Natural killer cell (primary cell): Measurements from ENCODE around the gene ERFE. TPM values are rescaled to one million over a fixed set of nuclear protein-coding genes. Genes with fewer than 3 reads are reported as not detected.

Experiments
- ATAC-seq, 3 donors: fragments of 150-1000 bp in 2 of 3; fragments of 200-7000 bp in 1 of 3; cut with Tn5 transposase; 1 replicate in 1 of 3; 2 replicates in 2 of 3; pipeline ENCODE4 v1.10.0; 2021; ENCODE audit warnings: mild to moderate bottlenecking in 2 of 3, moderate library complexity in 2 of 3
- DNase-seq, 2 donors: peaks; one replicate each; pipeline versions ENCODE4 v3.0.0 to v3.0.0-alpha.2; 2013 to 2021; ENCODE audit warnings: mixed read lengths in 1 of 2
- H3K27ac ChIP-seq: one replicate; pipeline ENCODE4 v1.5.1; 2013; ENCODE audit warnings: mild to moderate bottlenecking, low read length
- H3K27me3 ChIP-seq: one replicate; pipeline ENCODE4 v1.6.1; 2013; ENCODE audit warnings: low read length; ENCODE audit not compliant: control insufficient read depth, insufficient read depth
- H3K36me3 ChIP-seq: one replicate; pipeline ENCODE4 v1.6.1; 2013; ENCODE audit warnings: low read length; ENCODE audit not compliant: control insufficient read depth, insufficient read depth
- H3K4me1 ChIP-seq: one replicate; pipeline ENCODE4 v1.6.1; 2013; ENCODE audit warnings: low read length; ENCODE audit not compliant: control insufficient read depth, insufficient read depth
- H3K4me3 ChIP-seq: one replicate; pipeline ENCODE4 v1.5.1; 2013; ENCODE audit warnings: low read length
- H3K9me3 ChIP-seq: one replicate; pipeline ENCODE4 v1.6.1; 2013; ENCODE audit warnings: low read length; ENCODE audit not compliant: control insufficient read depth, insufficient read depth
- H3K27ac Mint-ChIP-seq, 2 donors: one replicate each; pipeline ENCODE4 v1.8.0; 2022; ENCODE audit warnings: mild to moderate bottlenecking in 2 of 2, mixed read lengths in 2 of 2, moderate library complexity in 1 of 2
- H3K27me3 Mint-ChIP-seq, 2 donors: one replicate each; pipeline ENCODE4 v1.8.0; 2022; ENCODE audit warnings: low read depth in 2 of 2, mixed read lengths in 2 of 2
- H3K36me3 Mint-ChIP-seq: one replicate; pipeline ENCODE4 v1.8.0; 2022; ENCODE audit warnings: mixed read lengths
- H3K4me1 Mint-ChIP-seq, 2 donors: one replicate each; pipeline ENCODE4 v1.8.0; 2022; ENCODE audit warnings: mixed read lengths in 2 of 2
- H3K4me3 Mint-ChIP-seq: one replicate; pipeline ENCODE4 v1.8.0; 2022; ENCODE audit warnings: mild to moderate bottlenecking, moderate library complexity, mixed read lengths
- H3K9me3 Mint-ChIP-seq, 2 donors: one replicate each; pipeline ENCODE4 v1.8.0; 2022; ENCODE audit warnings: mixed read lengths in 2 of 2
- WGBS: methylation state at CpG from one replicate; pipeline ENCODE4 v1.1.7; 2013; ENCODE audit warnings: missing lambda C conversion rate; ENCODE audit not compliant: insufficient coverage; 5-methylcytosine and 5-hydroxymethylcytosine counted together
- intact Hi-C: fragments of 100-400 bp; cut with micrococcal nuclease; formaldehyde crosslinking; loops from one replicate; pipeline ENCODE4 v1.14.2; 2022
- total RNA-seq, 4 donors: library from RNA; stranded (reverse); fragments of 120-200 nt in 1 of 4; gene quantifications; one replicate each; pipeline versions ENCODE4 v1.2.3 to v1.2.4, GENCODE V29; 2013 to 2022
- TF ChIP-seq, protein P1 (sequence below): fragments of 200-600 bp; IDR thresholded peaks from one replicate; pipeline ENCODE4 v1.8.0; 2022; ENCODE audit warnings: antibody characterized with exemption

Gene ERFE
- total RNA-seq, 3 donors from 2014 or later (not counting 1 experiment from before 2014, with no cell fraction given), result 0.33 to 4.8 (median 4.3) TPM

DNA sequence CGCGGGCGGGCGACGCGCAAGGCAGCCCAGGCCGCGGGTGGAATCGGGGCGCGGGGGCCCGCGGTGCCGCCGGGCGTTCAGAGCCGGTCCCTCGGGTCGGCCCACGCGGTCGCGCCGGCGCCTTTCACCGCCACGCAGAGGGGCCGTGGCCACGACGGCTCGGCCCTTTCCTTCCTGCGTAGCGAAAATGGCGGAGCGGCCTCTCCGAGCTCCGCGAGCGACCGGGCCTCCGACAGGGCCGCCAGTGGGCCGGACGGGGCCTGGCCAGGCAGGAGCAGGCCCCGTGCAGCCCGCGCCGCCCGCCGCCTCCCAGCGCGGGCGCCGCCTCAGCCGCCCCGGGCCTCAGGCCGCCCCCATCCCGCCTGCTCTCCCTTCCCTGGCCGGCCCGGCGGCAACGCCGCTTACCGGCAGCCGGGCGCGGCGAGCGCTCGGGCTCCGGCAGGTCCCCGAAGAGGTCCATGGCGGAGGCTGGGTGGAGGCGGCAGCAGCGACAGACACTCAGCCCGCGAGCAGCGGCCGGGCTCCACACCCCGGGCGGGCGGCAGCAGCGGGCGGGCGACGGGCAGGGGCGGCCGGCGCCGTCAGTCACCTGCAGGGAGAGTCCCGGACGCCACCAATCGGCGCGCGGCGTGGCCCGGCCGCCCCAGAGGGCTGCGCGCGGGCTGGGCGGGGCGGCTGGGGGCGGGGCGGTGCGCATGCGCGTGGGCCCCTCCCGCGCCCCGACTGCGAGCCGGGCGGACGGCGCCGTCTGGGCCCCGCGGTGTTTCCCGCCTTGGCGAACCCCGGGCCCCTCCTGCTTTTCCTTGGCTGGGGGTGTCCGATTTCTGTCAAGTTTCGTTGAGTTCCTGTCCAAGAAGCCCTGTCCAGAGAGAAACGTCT is 44.6 kb downstream of the ERFE start, which contains the start of gene ILKAP:
Gene ILKAP (minus strand): TSS at position 602 of the 879 bp plus-strand sequence. CDS start 142 bp downstream, at position 460.
- peaks cover 28% of the 10 kb centered on the region for H3K4me1 ChIP-seq
- H3K27ac Mint-ChIP-seq, result peak within 1 kb of the TSS; percentile 85 to 88
- no peaks in the 10 kb centered on the region for H3K9me3 Mint-ChIP-seq
- H3K27me3 ChIP-seq, result no peaks in the 10 kb centered on the region
- WGBS, result under 1% methylated on average over 126 of the region's 126 CpGs
- H3K4me1 Mint-ChIP-seq, result peaks cover 47 to 53% of the 10 kb centered on the region in 2 donors
- H3K4me3 Mint-ChIP-seq, result peak within 1 kb of the TSS; percentile 89
- H3K9me3 ChIP-seq, result no peaks in the 10 kb centered on the region
- TF ChIP-seq, protein P1, sequence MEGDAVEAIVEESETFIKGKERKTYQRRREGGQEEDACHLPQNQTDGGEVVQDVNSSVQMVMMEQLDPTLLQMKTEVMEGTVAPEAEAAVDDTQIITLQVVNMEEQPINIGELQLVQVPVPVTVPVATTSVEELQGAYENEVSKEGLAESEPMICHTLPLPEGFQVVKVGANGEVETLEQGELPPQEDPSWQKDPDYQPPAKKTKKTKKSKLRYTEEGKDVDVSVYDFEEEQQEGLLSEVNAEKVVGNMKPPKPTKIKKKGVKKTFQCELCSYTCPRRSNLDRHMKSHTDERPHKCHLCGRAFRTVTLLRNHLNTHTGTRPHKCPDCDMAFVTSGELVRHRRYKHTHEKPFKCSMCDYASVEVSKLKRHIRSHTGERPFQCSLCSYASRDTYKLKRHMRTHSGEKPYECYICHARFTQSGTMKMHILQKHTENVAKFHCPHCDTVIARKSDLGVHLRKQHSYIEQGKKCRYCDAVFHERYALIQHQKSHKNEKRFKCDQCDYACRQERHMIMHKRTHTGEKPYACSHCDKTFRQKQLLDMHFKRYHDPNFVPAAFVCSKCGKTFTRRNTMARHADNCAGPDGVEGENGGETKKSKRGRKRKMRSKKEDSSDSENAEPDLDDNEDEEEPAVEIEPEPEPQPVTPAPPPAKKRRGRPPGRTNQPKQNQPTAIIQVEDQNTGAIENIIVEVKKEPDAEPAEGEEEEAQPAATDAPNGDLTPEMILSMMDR, result no peak
- no peaks in the 10 kb centered on the region for H3K27me3 Mint-ChIP-seq
- H3K27ac ChIP-seq, result peak within 1 kb of the TSS; percentile 93
- no peaks in the 10 kb centered on the region for H3K36me3 Mint-ChIP-seq
- H3K36me3 ChIP-seq, result no peaks in the 10 kb centered on the region
- DNase-seq (peak; percentile 90 to 95), ATAC-seq (peak; percentile 95 to 98 (median 95))
- peak within 1 kb of the TSS; percentile 56 for H3K4me3 ChIP-seq
- intact Hi-C loops, result loop anchor here (1.0 to 5.0 kb wide), 3 partner anchors 18 to 141 kb away; partner anchors contain the start of gene SCLY

DNA sequence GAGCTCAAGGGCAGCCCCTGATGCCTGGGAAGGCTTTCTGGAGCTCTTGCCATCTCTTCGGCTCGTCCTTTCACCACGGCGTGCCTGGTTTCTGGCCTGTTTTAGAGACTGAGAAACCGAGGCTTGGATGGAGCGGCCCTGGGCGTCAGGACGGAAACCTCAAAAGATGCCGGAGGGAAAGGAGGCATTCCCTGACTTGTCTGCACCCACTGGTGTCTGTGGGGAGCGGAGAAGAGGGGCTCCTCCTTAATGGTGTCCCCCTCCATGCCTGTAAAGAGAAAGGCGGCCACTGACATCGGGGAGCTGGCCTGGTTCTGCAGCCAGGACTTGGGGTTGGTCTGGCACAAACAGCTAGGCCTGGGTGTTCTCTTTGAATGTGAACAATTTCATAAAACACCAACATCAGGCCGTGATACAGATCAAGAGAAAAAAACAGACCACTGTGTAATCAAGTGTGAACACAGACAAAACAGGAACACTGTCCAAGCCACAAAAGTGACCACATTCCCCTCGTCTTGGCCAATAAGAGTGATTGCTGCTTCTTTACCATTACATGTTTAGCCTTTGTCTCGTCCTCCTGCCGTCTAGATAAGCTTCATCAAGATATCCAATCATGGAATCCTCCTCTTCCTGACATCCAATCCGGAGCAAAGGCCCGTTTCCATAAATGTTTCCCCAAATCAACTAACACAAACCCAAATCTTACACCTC is 45.4 kb downstream of the ERFE start:
- intact Hi-C loops, result loop anchor here (1.0 to 5.0 kb wide), 4 partner anchors 19 to 142 kb away; partner anchors contain the start of gene SCLY
- Histone ChIP-seq H3K27me3 (no peaks in the 10 kb centered on the region), H3K27ac (peak overlapping the region; percentile 93), H3K4me3 (peak overlapping the region; percentile 43), H3K9me3 (no peaks in the 10 kb centered on the region), H3K36me3 (no peaks in the 10 kb centered on the region), H3K4me1 (peaks cover 28% of the 10 kb centered on the region)
- Mint-ChIP-seq H3K27ac (peak overlapping the region; percentile 81 to 88), H3K27me3 (no peaks in the 10 kb centered on the region), H3K9me3 (no peaks in the 10 kb centered on the region), H3K36me3 (no peaks in the 10 kb centered on the region), H3K4me3 (peak overlapping the region; percentile 75), H3K4me1 (peaks cover 43 to 45% of the 10 kb centered on the region in 2 donors)
- DNase-seq, result peak in 1 of 2 donors; percentile 15
- 55% methylated on average over 18 of the region's 18 CpGs for WGBS
- TF ChIP-seq, protein P1, result no peak
- no peak for ATAC-seq

DNA sequence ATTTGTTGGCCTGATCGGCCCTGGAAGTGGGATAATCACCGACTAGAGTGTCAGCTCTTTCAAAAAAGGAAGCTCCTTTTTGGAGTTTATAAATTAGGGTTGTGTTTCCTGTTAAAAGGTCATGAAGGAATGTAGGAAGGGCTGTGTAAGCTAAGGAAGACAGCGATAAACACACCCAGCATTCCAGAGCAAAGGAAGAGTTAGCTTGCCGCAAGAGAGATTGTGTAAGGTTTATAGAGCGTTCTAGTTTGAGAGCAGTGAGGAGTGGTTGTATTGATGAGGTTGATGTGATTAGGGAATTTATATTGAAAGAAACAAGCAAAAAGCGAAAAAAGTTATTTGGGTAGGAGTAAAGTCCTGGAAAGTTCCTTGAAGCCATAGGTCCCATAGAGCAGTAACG is 48.2 kb downstream of the ERFE start:
- H3K4me1 Mint-ChIP-seq, result peaks cover 14 to 16% of the 10 kb centered on the region in 2 donors
- Histone ChIP-seq H3K27ac (no peak overlapping the region), H3K4me3 (no peak overlapping the region), H3K27me3 (no peaks in the 10 kb centered on the region), H3K9me3 (no peaks in the 10 kb centered on the region), H3K36me3 (no peaks in the 10 kb centered on the region), H3K4me1 (peaks cover 15% of the 10 kb centered on the region)
- no peaks in the 10 kb centered on the region for H3K9me3 Mint-ChIP-seq
- DNase-seq (no peak), ATAC-seq (no peak)
- no peak overlapping the region for H3K27ac Mint-ChIP-seq
- H3K4me3 Mint-ChIP-seq, result no peak overlapping the region
- peaks cover 0 to 2% of the 10 kb centered on the region in 2 donors for H3K27me3 Mint-ChIP-seq
- H3K36me3 Mint-ChIP-seq, result no peaks in the 10 kb centered on the region
- WGBS, result 85% methylated on average over 7 of the region's 7 CpGs
- TF ChIP-seq, protein P1, result no peak
- intact Hi-C loops, result no loop called here
